Body of pancreas (tissue), 4 donors: Measurements from ENCODE around the gene FNDC3B.

ENCODE experiments used
- POLR2A ChIP-seq, 3 donors: fragments of 450-650 bp; IDR thresholded peaks; one replicate each; pipeline ENCODE4 v1.6.1; 2016; ENCODE audit warnings: antibody characterized with exemption in 3 of 3, mild to moderate bottlenecking in 2 of 3
- TF ChIP-seq, protein P1 (sequence below), 7 experiments: fragments of 450-650 bp in 4 of 7; fragments of 200-600 bp in 3 of 7; sonication (generic) in 3 of 7; IDR thresholded peaks; one replicate each; pipeline ENCODE4 v1.5.1; 2016 to 2019; ENCODE audit warnings: antibody characterized with exemption in 7 of 7

DNA sequence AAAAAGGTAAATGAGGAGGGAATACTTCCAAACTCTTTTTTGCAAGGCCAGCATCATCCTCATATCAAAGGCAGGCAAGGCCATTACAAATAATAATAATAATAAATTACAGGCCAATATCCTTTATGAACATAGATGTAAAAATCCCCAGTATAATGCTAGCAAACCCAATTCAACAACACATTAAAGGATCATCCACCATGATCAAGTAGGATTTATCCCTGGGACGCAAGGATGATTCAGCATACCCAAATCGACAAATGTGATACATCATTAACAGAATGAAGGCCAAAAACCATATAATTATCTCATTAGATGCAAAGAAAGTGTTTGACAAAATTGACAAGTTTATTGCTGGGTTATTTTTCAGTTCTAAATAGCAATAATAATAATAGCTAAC lies 355.3 kb downstream of the FNDC3B start:
- no peak for TF ChIP-seq POLR2A (IDR thresholded peaks at IDR 0.05)
- TF ChIP-seq, protein P1, sequence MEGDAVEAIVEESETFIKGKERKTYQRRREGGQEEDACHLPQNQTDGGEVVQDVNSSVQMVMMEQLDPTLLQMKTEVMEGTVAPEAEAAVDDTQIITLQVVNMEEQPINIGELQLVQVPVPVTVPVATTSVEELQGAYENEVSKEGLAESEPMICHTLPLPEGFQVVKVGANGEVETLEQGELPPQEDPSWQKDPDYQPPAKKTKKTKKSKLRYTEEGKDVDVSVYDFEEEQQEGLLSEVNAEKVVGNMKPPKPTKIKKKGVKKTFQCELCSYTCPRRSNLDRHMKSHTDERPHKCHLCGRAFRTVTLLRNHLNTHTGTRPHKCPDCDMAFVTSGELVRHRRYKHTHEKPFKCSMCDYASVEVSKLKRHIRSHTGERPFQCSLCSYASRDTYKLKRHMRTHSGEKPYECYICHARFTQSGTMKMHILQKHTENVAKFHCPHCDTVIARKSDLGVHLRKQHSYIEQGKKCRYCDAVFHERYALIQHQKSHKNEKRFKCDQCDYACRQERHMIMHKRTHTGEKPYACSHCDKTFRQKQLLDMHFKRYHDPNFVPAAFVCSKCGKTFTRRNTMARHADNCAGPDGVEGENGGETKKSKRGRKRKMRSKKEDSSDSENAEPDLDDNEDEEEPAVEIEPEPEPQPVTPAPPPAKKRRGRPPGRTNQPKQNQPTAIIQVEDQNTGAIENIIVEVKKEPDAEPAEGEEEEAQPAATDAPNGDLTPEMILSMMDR (IDR thresholded peaks at IDR 0.05): no peak
